Activated CD4-positive, CD25-positive, alpha-beta regulatory T cell treated with anti-CD3 and anti-CD28 coated beads, Interleukin-2, amount 50 U/mL, for 72 hours (primary cell): Measurements from ENCODE around the gene COL1A1.

ENCODE experiments used
- DNase-seq: peaks from one replicate; pipeline ENCODE4 v3.0.0; 2021

Gene COL1A1

DNA sequence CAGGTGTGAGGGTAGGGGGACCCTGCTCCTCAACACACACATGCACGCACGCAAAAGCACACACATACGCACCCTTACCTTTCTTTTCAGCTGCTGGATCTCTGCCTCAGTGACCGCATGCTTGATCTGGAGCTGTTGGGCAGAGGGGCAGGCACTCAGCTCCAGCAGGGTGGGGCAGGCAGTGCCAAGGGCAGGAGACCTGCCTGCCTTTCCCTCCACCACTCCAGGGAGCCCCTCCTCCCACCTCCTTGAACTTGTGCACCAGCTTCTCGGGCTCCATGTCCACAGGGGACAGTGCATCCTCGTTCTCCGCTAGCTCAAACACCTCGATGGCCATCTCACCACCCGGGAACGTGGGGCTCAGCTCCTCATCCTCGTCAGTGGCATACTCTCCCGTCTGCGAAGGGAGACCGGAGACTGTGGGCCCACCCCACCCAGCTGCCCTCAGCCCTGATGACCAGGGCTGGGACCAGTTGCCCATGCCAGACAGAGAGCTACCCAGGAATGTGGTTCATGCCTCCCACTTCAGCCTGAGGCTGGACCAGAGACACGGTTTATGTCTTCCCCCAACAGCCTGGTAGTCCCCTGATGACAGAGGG, 62.1 kb downstream of the COL1A1 start:
- DNase-seq = no peak

DNA sequence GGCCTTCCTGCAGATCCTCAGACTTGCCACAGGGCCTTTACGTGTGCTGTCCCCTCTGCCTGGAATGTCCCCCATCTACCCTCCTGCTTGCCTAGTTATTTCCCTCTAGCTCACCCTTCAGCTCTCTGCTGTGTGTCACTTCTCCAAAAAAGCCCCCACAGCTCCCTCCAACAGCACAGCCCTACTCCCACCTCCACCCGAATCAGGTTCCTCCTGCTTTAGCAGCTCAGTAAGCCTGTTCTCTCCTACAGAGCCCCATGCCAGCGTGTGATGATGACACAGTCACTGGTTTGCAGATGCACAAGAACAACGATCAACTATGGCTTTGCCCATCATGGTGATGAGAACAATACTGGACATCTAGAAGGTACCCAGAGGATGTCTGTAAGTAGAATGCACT, 64.4 kb downstream of the COL1A1 start:
- no peak for DNase-seq

DNA sequence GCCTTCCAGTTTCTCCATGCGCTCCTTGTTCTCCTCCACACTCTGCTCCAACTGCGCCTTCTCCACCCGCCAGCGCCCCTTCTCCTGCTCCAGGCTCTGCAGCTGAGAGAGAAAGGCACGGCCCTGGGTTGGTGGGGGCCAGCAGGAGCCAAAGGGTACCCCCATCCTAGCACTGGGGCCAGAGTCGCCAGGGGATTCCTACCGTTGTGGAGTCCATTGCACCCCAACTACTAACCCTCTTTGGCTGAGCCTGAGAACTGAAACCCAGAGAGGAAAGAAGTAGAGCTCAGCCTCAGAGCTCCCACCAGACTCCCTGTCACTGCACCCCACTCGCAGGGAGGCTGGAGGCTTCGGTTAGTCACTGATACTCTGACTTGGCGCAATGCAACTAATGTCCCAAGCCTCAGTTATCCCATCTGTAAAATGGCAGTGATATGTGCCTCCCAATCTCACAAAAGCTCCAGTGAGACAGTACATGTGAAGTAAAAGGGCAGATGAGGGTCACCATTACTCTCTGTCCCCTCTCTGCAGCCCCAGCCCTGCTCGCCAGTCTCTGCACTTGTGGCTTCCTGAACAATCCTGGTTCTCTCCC, 65.2 kb downstream of the COL1A1 start:
- DNase-seq = no peak

DNA sequence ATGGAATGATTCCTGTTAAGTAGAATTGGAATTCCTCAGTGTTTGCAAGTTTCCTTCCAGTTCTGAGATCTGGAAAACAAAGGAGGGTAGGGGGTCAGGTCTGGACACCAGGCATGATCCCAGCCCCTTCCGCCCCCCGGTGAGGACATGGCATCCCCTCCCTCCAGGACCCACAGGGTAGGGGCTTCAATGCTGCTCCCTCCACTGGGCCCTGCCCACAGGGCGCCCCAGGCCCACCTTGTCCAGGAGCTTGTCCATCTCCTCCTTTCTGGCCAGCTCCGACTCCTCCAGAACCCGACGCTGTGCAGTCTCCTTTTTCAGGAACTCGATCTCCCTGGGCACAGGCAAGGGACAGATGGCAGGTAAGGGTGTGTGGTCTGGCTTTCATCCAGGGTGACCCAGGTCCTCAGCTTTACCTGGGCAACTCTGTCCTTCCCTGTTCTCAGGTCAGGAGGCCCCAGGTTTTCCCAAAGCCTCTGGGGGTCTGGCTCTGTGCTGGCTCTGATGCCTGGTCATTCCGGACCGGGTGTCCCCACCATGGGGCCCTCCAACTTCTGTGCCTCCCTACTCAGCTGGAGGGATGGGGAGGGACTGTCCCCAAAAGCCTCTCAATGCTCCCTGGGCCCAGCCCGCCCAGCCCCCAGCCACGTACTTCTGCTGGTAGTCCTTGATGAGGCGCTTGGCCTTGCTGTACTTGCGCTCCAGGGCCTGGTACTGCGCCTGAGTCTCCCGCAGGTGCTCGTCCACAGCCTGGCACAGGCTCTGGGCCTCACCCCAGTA, 65.9 kb downstream of the COL1A1 start:
- no peak for DNase-seq

DNA sequence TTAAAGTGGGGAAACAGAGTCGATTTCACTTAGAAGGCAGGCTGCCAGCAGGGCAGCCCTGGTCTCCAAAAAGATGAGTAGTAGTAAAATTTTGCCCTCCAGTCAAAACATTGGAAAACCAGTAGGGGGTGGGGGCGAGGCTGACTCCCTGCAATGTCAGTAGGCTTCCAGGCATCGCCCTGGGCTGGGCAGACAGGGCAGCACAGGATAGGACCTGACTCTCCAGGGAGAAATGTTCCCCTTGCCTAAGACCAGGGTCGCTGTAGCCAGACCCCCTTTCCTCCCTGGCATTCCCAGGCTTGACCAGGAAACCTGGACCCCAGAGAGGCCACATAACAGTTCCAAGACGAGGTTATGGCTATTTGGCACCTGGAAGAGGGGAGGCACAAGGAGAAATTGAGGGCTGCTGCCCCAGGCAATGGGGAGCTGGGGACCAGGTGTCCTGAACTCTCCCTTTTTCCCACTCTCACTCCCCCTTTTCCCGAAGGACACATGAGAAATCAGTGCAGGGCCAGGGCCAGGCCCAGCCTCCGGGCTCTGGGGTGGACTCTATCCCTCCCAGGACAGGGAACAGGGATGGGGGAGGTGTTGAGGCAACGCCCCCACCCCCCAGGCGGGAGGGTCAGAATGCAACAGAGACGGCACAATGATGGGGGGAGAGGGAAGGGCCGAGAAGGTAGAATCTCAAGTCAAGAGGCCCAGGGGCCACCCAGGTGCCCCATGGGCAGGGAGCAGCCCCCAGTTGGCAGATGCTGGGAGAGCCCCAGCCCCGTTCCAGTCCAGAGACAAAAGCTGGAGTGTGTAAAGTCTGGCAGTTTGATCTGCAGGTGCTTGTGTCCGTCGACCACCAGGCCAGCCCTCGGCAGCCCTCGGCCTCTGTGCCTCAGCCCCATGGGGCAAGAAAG, 67.0 kb downstream of the COL1A1 start:
- DNase-seq = no peak

DNA sequence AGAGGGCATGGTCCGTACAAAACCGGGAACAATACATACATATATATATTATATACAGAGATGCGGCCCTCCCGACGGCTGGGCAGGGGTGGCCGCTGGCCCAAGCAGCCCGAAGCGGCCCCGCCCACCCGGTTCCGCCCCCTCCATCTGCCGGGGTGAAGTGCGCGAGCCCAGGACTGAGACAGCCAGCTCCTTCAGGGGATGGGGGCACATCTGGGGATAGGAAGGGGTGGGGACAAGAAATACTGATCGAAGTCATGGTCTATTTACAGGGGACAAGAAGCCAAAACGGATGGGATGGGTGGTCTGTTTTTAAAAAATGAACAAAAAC, 67.7 kb downstream of the COL1A1 start:
- no peak for DNase-seq
